HEK293 (cell line): Measurements from ENCODE around the gene LIMA1.
"Not testable (repeated sequence)": the region's sequence is repeated elsewhere in the genome, so short reads cannot be mapped to it uniquely, and the experiment has no call there.

Experiments
- CTCF ChIA-PET: fragments of 350-600 bp; formaldehyde crosslinking; extraction: SDS; loops from one replicate; lab custom pipeline; 2021; ENCODE audit warnings: antibody characterized with exemption; lab: Yijun Ruan, JAX
- POLR2A ChIA-PET: fragments of 300-600 bp; formaldehyde crosslinking; extraction: SDS; loops from one replicate; lab custom pipeline; 2020; ENCODE audit warnings: antibody characterized with exemption, inconsistent platforms; lab: Yijun Ruan, JAX
- H3K27ac ChIP-seq: fragments of 200-500 bp; sonication (Bioruptor generic); 2 replicates; pipeline ENCODE4 v1.5.1; 2014; ENCODE audit warnings: low read depth, low read length, control low read depth, inconsistent platforms; ENCODE audit errors: extremely low read depth
- H3K36me3 ChIP-seq, 2 experiments: fragments of 200-500 bp in 1 of 2; sonication (Bioruptor generic) in 1 of 2; 1 replicate in 1 of 2; 2 replicates in 1 of 2; pipeline ENCODE4 v1.5.1; 2014 to 2017; ENCODE audit warnings: inconsistent platforms in 2 of 2, low read length in 2 of 2; ENCODE audit not compliant: control insufficient read depth in 2 of 2, insufficient read depth in 1 of 2
- H3K4me1 ChIP-seq: fragments of 200-500 bp; sonication (Bioruptor generic); 2 replicates; pipeline ENCODE4 v1.5.1; 2014; ENCODE audit warnings: mild to moderate bottlenecking, low read length, inconsistent platforms; ENCODE audit not compliant: control insufficient read depth, insufficient read depth
- H3K4me3 ChIP-seq: 2 replicates; pipeline ENCODE4 v1.5.1; 2011; ENCODE audit warnings: low read depth, mild to moderate bottlenecking, control low read depth, low read length, moderate library complexity
- H3K9me3 ChIP-seq: fragments of 200-500 bp; sonication (Bioruptor generic); 2 replicates; pipeline ENCODE4 v1.5.1; 2014; ENCODE audit warnings: low read depth, low read length, inconsistent platforms; ENCODE audit not compliant: control insufficient read depth, insufficient read depth
- GLI2 ChIP-seq: fragments of 450-650 bp; formaldehyde crosslinking; IDR thresholded peaks from 2 replicates; pipeline ENCODE4; 2017; ENCODE audit warnings: missing biosample characterization, missing genetic modification characterization, low read depth, borderline replicate concordance
- GLI4 ChIP-seq: fragments of 450-650 bp; formaldehyde crosslinking; IDR thresholded peaks from 2 replicates; pipeline ENCODE4 v1.5.1; 2016; ENCODE audit warnings: missing biosample characterization, missing genetic modification characterization
- KLF1 ChIP-seq: fragments of 450-650 bp; formaldehyde crosslinking; IDR thresholded peaks from 2 replicates; pipeline ENCODE4 v1.5.1; 2016; ENCODE audit warnings: missing biosample characterization, missing genetic modification characterization
- MZF1 ChIP-seq: fragments of 450-650 bp; formaldehyde crosslinking; IDR thresholded peaks from 2 replicates; pipeline ENCODE4 v1.5.1; 2017; ENCODE audit warnings: missing biosample characterization, missing genetic modification characterization, borderline replicate concordance
- PRDM10 ChIP-seq: fragments of 450-650 bp; formaldehyde crosslinking; IDR thresholded peaks from 2 replicates; pipeline ENCODE4 v1.5.1; 2016; ENCODE audit warnings: missing biosample characterization, missing genetic modification characterization
- SETDB1 ChIP-seq: IDR thresholded peaks from one replicate; pipeline ENCODE4 v1.6.1; 2017; ENCODE audit warnings: mild to moderate bottlenecking, low read length, moderate library complexity, mixed read lengths; ENCODE audit not compliant: insufficient read length
- TRIM28 ChIP-seq: IDR thresholded peaks from 2 replicates; pipeline ENCODE4 v1.6.1; 2011; ENCODE audit warnings: low read length, control low read depth, borderline replicate concordance
- ZBTB48 ChIP-seq: fragments of 450-650 bp; formaldehyde crosslinking; IDR thresholded peaks from 2 replicates; pipeline ENCODE4 v1.5.1; 2016; ENCODE audit warnings: missing biosample characterization, missing genetic modification characterization
- ZFP37 ChIP-seq: fragments of 450-650 bp; formaldehyde crosslinking; IDR thresholded peaks from 2 replicates; pipeline ENCODE4 v1.5.1; 2016; ENCODE audit warnings: missing biosample characterization, missing genetic modification characterization
- ZNF23 ChIP-seq: fragments of 450-650 bp; formaldehyde crosslinking; IDR thresholded peaks from 2 replicates; pipeline ENCODE4 v1.5.1; 2016; ENCODE audit warnings: missing biosample characterization, missing genetic modification characterization, borderline replicate concordance
- ZNF354C ChIP-seq: fragments of 450-650 bp; formaldehyde crosslinking; IDR thresholded peaks from 2 replicates; pipeline ENCODE4 v1.5.1; 2016; ENCODE audit warnings: missing biosample characterization, missing genetic modification characterization, low read depth, borderline replicate concordance
- ZNF391 ChIP-seq: fragments of 450-650 bp; formaldehyde crosslinking; IDR thresholded peaks from 2 replicates; pipeline ENCODE4 v1.5.1; 2016; ENCODE audit warnings: low read depth, missing biosample characterization, missing genetic modification characterization, borderline replicate concordance
- ZNF433 ChIP-seq: fragments of 450-650 bp; formaldehyde crosslinking; IDR thresholded peaks from 2 replicates; pipeline ENCODE4 v1.5.1; 2016; ENCODE audit warnings: missing biosample characterization, missing genetic modification characterization, low read depth
- ZNF514 ChIP-seq: fragments of 450-650 bp; formaldehyde crosslinking; IDR thresholded peaks from 2 replicates; pipeline ENCODE4 v1.5.1; 2016; ENCODE audit warnings: missing biosample characterization, missing genetic modification characterization
- ZNF548 ChIP-seq: fragments of 450-650 bp; formaldehyde crosslinking; IDR thresholded peaks from 2 replicates; pipeline ENCODE4 v1.5.1; 2016; ENCODE audit warnings: missing biosample characterization, missing genetic modification characterization
- ZNF558 ChIP-seq: fragments of 450-650 bp; formaldehyde crosslinking; IDR thresholded peaks from 2 replicates; pipeline ENCODE4 v1.5.1; 2016; ENCODE audit warnings: missing biosample characterization, missing genetic modification characterization
- ZNF571 ChIP-seq: fragments of 450-650 bp; formaldehyde crosslinking; IDR thresholded peaks from 2 replicates; pipeline ENCODE4 v1.5.0; 2017; ENCODE audit warnings: missing biosample characterization, missing genetic modification characterization
- ZNF623 ChIP-seq: fragments of 450-650 bp; formaldehyde crosslinking; IDR thresholded peaks from 2 replicates; pipeline ENCODE4 v1.5.1; 2016; ENCODE audit warnings: missing biosample characterization, missing genetic modification characterization
- ZNF670 ChIP-seq: fragments of 450-650 bp; formaldehyde crosslinking; IDR thresholded peaks from 2 replicates; pipeline ENCODE4 v1.5.1; 2016; ENCODE audit warnings: missing biosample characterization, missing genetic modification characterization, low read depth
- ZNF707 ChIP-seq: fragments of 450-650 bp; formaldehyde crosslinking; IDR thresholded peaks from 2 replicates; pipeline ENCODE4 v1.5.1; 2016; ENCODE audit warnings: missing biosample characterization, missing genetic modification characterization
- ZNF76 ChIP-seq: fragments of 450-650 bp; formaldehyde crosslinking; IDR thresholded peaks from 2 replicates; pipeline ENCODE4; 2016; ENCODE audit warnings: low read depth, missing biosample characterization, missing genetic modification characterization, borderline replicate concordance
- TF ChIP-seq, protein P1 (sequence below): fragments of 450-650 bp; formaldehyde crosslinking; IDR thresholded peaks from 2 replicates; pipeline ENCODE4 v1.5.0; 2017; ENCODE audit warnings: missing biosample characterization, missing genetic modification characterization, borderline replicate concordance

LIMA1 gene

GRCh38 chr12:50313256-50313931 is 30.1 kb upstream of the LIMA1 start:
- POLR2A ChIA-PET = interaction anchor here (1.2 kb wide), 1 partner anchor 101 kb away, joined by 3 read pairs; no protein-coding TSS in a partner anchor
- no peaks in the 10 kb centered on the region for H3K36me3 ChIP-seq
- H3K4me1 ChIP-seq = no peaks in the 10 kb centered on the region
- no peaks in the 10 kb centered on the region for H3K9me3 ChIP-seq
- no peak for TF ChIP-seq ZNF354C
- TF ChIP-seq ZFP37 (tag by site-specific recombination) = no peak
- TF ChIP-seq PRDM10 = peak; percentile 76
- TF ChIP-seq KLF1 (tag by site-specific recombination) = no peak
- no peak overlapping the region for H3K27ac ChIP-seq
- no peak overlapping the region for H3K4me3 ChIP-seq
- CTCF ChIA-PET = interaction anchor here (0.7 to 2.5 kb wide), 7 partner anchors 17 to 713 kb away, joined by 3 to 22 read pairs (median 5); partner anchors contain the start of gene COX14

DNA sequence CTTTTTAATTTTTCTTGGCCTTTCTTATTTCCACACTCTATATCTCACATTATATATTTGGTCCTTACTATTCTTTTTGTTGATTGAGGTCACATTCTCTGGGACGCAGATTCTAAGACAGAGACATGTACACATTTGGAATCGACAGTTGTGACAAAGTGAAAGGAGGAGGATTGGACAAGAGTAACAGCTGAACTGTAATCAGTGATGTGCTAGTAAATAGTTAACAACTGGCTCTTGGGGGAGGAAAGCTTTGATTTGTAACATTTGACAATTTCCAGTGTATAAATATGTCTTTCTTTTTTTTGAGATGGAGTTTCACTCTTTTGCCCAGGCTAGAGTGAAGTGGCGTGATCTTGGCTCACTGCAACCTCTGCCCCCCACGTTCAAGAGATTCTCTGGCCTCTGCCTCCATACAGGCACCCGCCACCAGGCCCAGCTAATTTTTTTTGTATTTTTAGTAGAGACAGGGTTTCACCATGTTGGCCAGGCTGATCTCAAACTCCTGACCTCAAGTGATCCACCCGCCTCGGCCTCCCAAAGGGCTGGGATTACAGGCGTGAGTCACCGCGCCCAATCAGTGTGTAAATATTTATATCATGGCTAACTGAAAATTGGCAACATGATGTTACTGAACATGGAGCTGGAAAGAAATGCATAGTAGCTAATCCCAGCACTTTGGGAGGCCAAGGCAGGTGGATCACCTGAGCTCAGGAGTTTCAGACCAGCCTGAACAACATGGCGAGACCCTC is 28.7 kb upstream of the LIMA1 start:
- H3K4me1 ChIP-seq, H3K9me3 ChIP-seq, H3K27ac ChIP-seq, H3K36me3 ChIP-seq, POLR2A ChIA-PET, H3K4me3 ChIP-seq: not testable (repeated sequence)
- CTCF ChIA-PET = interaction anchor here (0.5 to 1.5 kb wide), 10 partner anchors 19 to 1015 kb away, joined by 3 to 4 read pairs (median 3); no protein-coding TSS in a partner anchor
- TF ChIP-seq KLF1 (tag by site-specific recombination) = peak; percentile 47; the same call in 1 of the 2 replicates

DNA sequence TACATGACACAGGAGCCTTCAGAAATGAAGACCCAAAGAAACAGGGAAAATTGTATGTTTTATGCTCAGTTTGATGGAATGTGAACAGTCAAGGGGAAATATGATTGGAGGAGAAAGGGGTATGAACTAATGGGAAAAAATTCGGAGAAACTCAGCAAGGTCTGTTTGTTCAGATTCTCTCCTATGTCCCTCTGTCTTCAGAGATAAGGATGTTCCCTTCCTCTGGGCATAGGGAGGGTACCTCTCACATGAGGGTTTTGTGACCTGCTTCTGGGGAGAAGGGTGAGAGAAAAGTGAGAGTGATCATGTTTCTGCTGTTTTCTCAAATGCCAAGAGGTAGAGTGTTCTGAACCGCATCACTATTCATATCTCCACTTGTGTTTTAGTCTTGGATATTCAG is 26.6 kb upstream of the LIMA1 start:
- Histone ChIP-seq H3K27ac (no peak overlapping the region), H3K4me3 (no peak overlapping the region), H3K36me3 (no peaks in the 10 kb centered on the region; a peak in 1 of 3 replicates), H3K4me1 (no peaks in the 10 kb centered on the region), H3K9me3 (no peaks in the 10 kb centered on the region)
- POLR2A ChIA-PET = interaction anchor here (1.5 kb wide), 1 partner anchor 12 kb away, joined by 3 read pairs; no protein-coding TSS in a partner anchor
- TF ChIP-seq SETDB1 = no peak
- no peak for TF ChIP-seq GLI4 (tag by site-specific recombination)
- no peak for TF ChIP-seq ZNF514
- TF ChIP-seq ZBTB48 (tag by site-specific recombination) = no peak
- no peak for TF ChIP-seq GLI2 (tag by site-specific recombination)
- no peak for TF ChIP-seq ZNF571 (tag by site-specific recombination)
- TF ChIP-seq ZNF548 (tag by site-specific recombination) = no peak
- TF ChIP-seq ZNF707 = no peak
- TF ChIP-seq ZNF76 = no peak
- CTCF ChIA-PET = interaction anchor here (0.6 to 1.2 kb wide), 2 partner anchors 129 to 222 kb away, joined by 3 read pairs; no protein-coding TSS in a partner anchor

GRCh38 chr12:50302686-50303085 is 19.4 kb upstream of the LIMA1 start:
- no peak overlapping the region for H3K27ac ChIP-seq
- H3K9me3 ChIP-seq = no peaks in the 10 kb centered on the region
- H3K4me3 ChIP-seq = no peak overlapping the region
- H3K4me1 ChIP-seq = no peaks in the 10 kb centered on the region
- ChIA-PET CTCF (interaction anchor here (1.2 to 1.5 kb wide), 2 partner anchors 12 to 232 kb away, joined by 3 read pairs; no protein-coding TSS in a partner anchor), POLR2A (no interaction called here)
- no peaks in the 10 kb centered on the region; a peak in 1 of 3 replicates for H3K36me3 ChIP-seq
- no peak for TF ChIP-seq ZNF623 (tag by site-specific recombination)
- no peak for TF ChIP-seq MZF1
- TF ChIP-seq ZNF23 (tag by site-specific recombination) = no peak
- no peak for TF ChIP-seq TRIM28
- no peak for TF ChIP-seq ZNF433 (tag by site-specific recombination)
- no peak for TF ChIP-seq ZNF670 (tag by site-specific recombination)
- TF ChIP-seq, protein P1, sequence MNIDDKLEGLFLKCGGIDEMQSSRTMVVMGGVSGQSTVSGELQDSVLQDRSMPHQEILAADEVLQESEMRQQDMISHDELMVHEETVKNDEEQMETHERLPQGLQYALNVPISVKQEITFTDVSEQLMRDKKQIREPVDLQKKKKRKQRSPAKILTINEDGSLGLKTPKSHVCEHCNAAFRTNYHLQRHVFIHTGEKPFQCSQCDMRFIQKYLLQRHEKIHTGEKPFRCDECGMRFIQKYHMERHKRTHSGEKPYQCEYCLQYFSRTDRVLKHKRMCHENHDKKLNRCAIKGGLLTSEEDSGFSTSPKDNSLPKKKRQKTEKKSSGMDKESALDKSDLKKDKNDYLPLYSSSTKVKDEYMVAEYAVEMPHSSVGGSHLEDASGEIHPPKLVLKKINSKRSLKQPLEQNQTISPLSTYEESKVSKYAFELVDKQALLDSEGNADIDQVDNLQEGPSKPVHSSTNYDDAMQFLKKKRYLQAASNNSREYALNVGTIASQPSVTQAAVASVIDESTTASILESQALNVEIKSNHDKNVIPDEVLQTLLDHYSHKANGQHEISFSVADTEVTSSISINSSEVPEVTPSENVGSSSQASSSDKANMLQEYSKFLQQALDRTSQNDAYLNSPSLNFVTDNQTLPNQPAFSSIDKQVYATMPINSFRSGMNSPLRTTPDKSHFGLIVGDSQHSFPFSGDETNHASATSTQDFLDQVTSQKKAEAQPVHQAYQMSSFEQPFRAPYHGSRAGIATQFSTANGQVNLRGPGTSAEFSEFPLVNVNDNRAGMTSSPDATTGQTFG (tag by site-specific recombination) = no peak
- no peak for TF ChIP-seq ZNF558 (tag by site-specific recombination)
- TF ChIP-seq ZNF391 (tag by site-specific recombination) = no peak
